Osteoblast (primary cell): ENCODE measurements around the gene FMC1. TPM values are rescaled to one million over a fixed set of nuclear protein-coding genes. Genes with fewer than 3 reads are reported as not detected.

Experiments
- DNase-seq: peaks from one replicate; pipeline ENCODE4 v3.0.0; 2011; ENCODE audit warnings: low spot score, mixed read lengths; ENCODE audit not compliant: insufficient read length; ENCODE audit errors: missing footprints
- H2AFZ ChIP-seq: 2 replicates; pipeline ENCODE4 v1.6.0; 2011; ENCODE audit warnings: mild to moderate bottlenecking, low read length
- H3K27ac ChIP-seq: 2 replicates; pipeline ENCODE4 v1.5.1; 2011; ENCODE audit warnings: mild to moderate bottlenecking, low read depth, low read length, moderate library complexity
- H3K27me3 ChIP-seq: 2 replicates; pipeline ENCODE4 v1.6.0; 2012; ENCODE audit warnings: mild to moderate bottlenecking, control low read depth, inconsistent platforms, low read length, moderate library complexity; ENCODE audit not compliant: insufficient read depth
- H3K36me3 ChIP-seq: 2 replicates; pipeline ENCODE4 v1.5.1; 2011; ENCODE audit warnings: mild to moderate bottlenecking, low read length, control low read depth, moderate library complexity; ENCODE audit not compliant: insufficient read depth
- H3K4me1 ChIP-seq: 2 replicates; pipeline ENCODE4 v1.5.1; 2011; ENCODE audit warnings: mild to moderate bottlenecking, low read length, control low read depth, moderate library complexity; ENCODE audit not compliant: insufficient read depth
- H3K4me2 ChIP-seq: 2 replicates; pipeline ENCODE4 v1.6.0; 2011; ENCODE audit warnings: mild to moderate bottlenecking, low read length; ENCODE audit not compliant: insufficient read depth
- H3K4me3 ChIP-seq: fragments of 200-600 bp; sonication (generic); 3 replicates; pipeline ENCODE4 v1.5.1; 2012; ENCODE audit warnings: mild to moderate bottlenecking, low read length, inconsistent platforms; ENCODE audit not compliant: insufficient read depth
- H3K79me2 ChIP-seq: 2 replicates; pipeline ENCODE4 v1.6.0; 2012; ENCODE audit warnings: mild to moderate bottlenecking, low read length, control low read depth, inconsistent platforms; ENCODE audit not compliant: insufficient read depth
- H3K9me3 ChIP-seq: 2 replicates; pipeline ENCODE4 v1.5.1; 2011; ENCODE audit warnings: low read depth, low read length, control low read depth
- H4K20me1 ChIP-seq: 2 replicates; pipeline ENCODE4 v1.6.0; 2012; ENCODE audit warnings: mild to moderate bottlenecking, low read length, control low read depth; ENCODE audit not compliant: insufficient read depth
- total RNA-seq: library from RNA; depleted of rRNA; stranded (reverse); fragments of >200 nt; gene quantifications from 2 replicates; pipeline ENCODE4 v1.2.3, GENCODE V29; 2012
- TF ChIP-seq, protein P1 (sequence below): IDR thresholded peaks from 2 replicates; pipeline ENCODE4 v1.5.1; 2011; ENCODE audit warnings: mild to moderate bottlenecking, low read depth, low read length, moderate library complexity; ENCODE audit errors: extremely low read depth

FMC1 gene
- total RNA-seq, 1 donor: 9.0 TPM

DNA sequence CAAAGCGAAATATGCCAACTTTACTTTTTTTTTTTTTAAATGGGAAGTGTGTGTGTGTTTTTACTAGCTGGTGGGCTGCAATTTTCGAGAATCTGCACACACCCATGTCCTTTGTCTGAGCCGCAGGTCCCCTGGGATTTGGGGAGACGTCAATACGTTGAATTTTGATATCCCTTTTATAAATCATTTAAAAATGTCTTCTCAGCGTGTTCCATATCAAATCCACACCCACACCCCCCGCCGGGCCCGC is 404 bp upstream of the FMC1 start:
- Histone ChIP-seq H4K20me1 (no peaks in the 10 kb centered on the region), H3K27me3 (no peaks in the 10 kb centered on the region), H3K27ac (peak overlapping the region; percentile 97), H3K9me3 (no peaks in the 10 kb centered on the region), H3K36me3 (no peaks in the 10 kb centered on the region), H3K4me3 (peak overlapping the region; percentile 96), H3K4me2 (peak overlapping the region; percentile 99), H3K79me2 (peaks cover 24% of the 10 kb centered on the region), H2AFZ (peak overlapping the region; percentile 99), H3K4me1 (peaks cover 8% of the 10 kb centered on the region)
- TF ChIP-seq, protein P1, sequence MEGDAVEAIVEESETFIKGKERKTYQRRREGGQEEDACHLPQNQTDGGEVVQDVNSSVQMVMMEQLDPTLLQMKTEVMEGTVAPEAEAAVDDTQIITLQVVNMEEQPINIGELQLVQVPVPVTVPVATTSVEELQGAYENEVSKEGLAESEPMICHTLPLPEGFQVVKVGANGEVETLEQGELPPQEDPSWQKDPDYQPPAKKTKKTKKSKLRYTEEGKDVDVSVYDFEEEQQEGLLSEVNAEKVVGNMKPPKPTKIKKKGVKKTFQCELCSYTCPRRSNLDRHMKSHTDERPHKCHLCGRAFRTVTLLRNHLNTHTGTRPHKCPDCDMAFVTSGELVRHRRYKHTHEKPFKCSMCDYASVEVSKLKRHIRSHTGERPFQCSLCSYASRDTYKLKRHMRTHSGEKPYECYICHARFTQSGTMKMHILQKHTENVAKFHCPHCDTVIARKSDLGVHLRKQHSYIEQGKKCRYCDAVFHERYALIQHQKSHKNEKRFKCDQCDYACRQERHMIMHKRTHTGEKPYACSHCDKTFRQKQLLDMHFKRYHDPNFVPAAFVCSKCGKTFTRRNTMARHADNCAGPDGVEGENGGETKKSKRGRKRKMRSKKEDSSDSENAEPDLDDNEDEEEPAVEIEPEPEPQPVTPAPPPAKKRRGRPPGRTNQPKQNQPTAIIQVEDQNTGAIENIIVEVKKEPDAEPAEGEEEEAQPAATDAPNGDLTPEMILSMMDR: no peak
- no peak for DNase-seq

DNA sequence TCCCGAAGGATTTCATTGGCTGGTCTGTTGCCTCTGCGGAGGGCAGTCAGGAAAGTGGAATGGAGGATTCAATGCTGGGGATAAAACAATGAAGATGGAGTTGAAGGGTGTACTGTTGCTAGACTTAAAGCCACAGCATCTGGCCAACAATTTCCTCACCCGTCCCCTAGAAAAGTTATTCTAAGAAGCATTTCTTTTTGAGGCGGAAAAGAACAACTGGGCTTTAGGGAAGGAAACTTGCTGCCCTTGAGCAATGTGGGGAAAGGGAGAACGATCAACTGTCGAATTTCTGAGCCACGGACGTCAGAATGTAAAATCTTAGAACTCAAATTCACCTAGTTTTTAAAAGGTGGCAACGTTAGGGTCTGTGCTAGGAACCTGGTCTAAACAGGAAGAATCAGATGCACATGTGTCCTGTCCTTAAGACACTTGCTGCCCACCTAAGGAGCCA is 664 bp downstream of the FMC1 start:
- DNase-seq: no peak

DNA sequence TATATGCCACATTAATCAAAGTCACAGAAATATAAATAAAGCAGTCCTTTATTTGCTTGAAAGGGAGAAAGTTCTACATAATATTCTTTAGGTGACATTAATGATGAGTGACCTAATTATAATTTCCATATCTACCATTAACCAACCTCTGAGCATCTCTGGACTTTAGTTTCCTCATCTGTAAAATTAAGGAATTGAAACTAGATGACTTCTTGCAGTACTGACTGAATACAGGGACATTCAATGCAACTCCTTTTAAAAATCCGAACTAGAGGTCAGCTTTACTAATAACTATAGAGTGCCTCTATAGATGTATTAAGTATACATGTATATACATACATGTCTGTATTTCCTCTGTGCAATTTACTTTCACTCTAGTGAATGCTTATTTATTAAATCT is 3.9 kb downstream of the FMC1 start:
- peaks cover 6% of the 10 kb centered on the region for H3K36me3 ChIP-seq

More for the DNA sequence above, 664 bp downstream of the FMC1 start:
- H3K27me3 ChIP-seq: no peaks in the 10 kb centered on the region
- TF ChIP-seq, protein P1: no peak
- peak overlapping the region; percentile 97 for H3K27ac ChIP-seq
- H2AFZ ChIP-seq: peak overlapping the region; percentile 99
- H3K79me2 ChIP-seq: peaks cover 24% of the 10 kb centered on the region
- no peaks in the 10 kb centered on the region for H4K20me1 ChIP-seq
- peaks cover 6% of the 10 kb centered on the region for H3K36me3 ChIP-seq
- H3K4me1 ChIP-seq: peaks cover 8% of the 10 kb centered on the region
- peak overlapping the region; percentile 99 for H3K4me2 ChIP-seq
- no peaks in the 10 kb centered on the region for H3K9me3 ChIP-seq
- H3K4me3 ChIP-seq: peak overlapping the region; percentile 96

DNA sequence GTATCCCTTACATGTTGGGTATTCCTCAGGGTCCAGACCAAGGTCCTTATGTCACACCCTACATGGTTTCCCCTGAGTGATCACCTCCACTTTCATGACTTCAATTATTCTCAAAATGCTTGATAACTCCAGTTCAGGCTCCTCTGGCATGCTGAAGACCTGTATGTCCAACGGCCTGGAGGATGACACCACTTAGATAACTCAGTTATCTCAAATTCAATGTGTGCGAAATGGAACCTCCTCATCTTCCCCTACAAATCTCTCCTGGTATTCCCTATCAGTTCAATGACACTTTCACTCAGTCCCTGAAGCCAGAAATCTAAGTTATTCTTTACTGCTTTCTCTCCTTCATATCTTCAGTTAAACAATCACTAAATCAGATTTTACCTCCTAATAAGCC is 9.9 kb downstream of the FMC1 start:
- Histone ChIP-seq H4K20me1 (no peaks in the 10 kb centered on the region), H3K9me3 (no peaks in the 10 kb centered on the region), H3K4me3 (no peak overlapping the region), H3K4me1 (no peaks in the 10 kb centered on the region), H3K27me3 (no peaks in the 10 kb centered on the region), H2AFZ (no peak overlapping the region), H3K79me2 (no peaks in the 10 kb centered on the region), H3K27ac (no peak overlapping the region), H3K4me2 (no peak overlapping the region), H3K36me3 (peaks cover 6% of the 10 kb centered on the region)
- TF ChIP-seq, protein P1: no peak
- peak; percentile 32 for DNase-seq

More for the DNA sequence above, 3.9 kb downstream of the FMC1 start:
- Histone ChIP-seq H3K79me2 (peaks cover 24% of the 10 kb centered on the region), H3K4me2 (no peak overlapping the region), H3K27ac (no peak overlapping the region), H3K9me3 (no peaks in the 10 kb centered on the region), H3K27me3 (no peaks in the 10 kb centered on the region), H4K20me1 (no peaks in the 10 kb centered on the region), H3K4me1 (peaks cover 8% of the 10 kb centered on the region), H3K4me3 (no peak overlapping the region), H2AFZ (no peak overlapping the region)
- TF ChIP-seq, protein P1: no peak
- no peak for DNase-seq
